ENCODE results near the gene WDR74. TPM values are rescaled to one million over a fixed set of nuclear protein-coding genes. Genes with fewer than 3 reads are reported as not detected.
A peak's percentile ranks its signal among the peaks of the same experiment; 100 is the strongest.

The WDR74 gene
- total RNA-seq, 1 donor from 2014 or later = 109 TPM

DNA sequence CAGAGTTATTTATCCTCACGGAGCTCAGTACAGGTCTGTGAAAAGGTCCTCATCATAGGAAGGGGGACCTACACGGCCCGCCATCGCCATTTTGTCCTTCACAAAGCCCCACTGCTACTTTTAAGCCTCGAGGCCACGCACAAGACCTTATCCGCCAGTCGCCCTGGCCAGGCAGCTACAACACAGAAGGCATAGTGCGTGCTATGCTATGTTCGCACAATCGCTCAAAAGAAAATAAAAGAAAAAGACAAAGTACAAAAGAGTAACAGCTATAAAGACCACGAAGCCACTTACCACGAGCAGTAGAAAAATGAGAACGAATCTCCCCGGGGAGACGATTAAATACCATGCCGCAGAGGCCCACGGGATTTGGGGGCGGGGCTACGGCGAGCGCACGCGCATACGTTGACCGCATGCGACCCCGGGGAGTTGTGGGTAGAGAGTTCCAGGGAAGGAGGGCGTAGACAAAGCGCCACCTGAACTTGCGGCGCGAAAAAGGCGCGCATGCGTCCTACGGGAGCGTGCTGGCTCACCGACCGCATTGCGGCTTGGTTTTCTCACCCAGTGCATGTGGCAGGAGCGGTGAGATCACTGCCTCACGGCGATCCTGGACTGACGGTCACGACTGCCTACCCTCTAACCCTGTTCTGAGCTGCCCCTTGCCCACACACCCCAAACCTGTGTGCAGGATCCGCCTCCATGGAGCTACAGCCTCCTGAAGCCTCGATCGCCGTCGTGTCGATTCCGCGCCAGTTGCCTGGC lies 16.4 kb upstream of the WDR74 start:
- Mint-ChIP-seq H3K4me3 (ENCODE audit: low read depth) (peak overlapping the region; percentile 96), H3K36me3 (ENCODE audit: low read depth) (peaks cover 61% of the 10 kb centered on the region), H3K9me3 (no peaks in the 10 kb centered on the region), H3K27me3 (ENCODE audit: low read depth) (no peaks in the 10 kb centered on the region), H3K4me1 (ENCODE audit: low read depth) (peaks cover 45% of the 10 kb centered on the region), H3K27ac (peak overlapping the region; percentile 96)
- peak; percentile 98 for DNase-seq (ENCODE audit: low spot score)
- intact Hi-C loops (cut with micrococcal nuclease) = loop anchor here (1.0 to 10.0 kb wide), 5 partner anchors 14 to 301 kb away; partner anchors contain the start of genes HNRNPUL2, SLC3A2 and TUT1

DNA sequence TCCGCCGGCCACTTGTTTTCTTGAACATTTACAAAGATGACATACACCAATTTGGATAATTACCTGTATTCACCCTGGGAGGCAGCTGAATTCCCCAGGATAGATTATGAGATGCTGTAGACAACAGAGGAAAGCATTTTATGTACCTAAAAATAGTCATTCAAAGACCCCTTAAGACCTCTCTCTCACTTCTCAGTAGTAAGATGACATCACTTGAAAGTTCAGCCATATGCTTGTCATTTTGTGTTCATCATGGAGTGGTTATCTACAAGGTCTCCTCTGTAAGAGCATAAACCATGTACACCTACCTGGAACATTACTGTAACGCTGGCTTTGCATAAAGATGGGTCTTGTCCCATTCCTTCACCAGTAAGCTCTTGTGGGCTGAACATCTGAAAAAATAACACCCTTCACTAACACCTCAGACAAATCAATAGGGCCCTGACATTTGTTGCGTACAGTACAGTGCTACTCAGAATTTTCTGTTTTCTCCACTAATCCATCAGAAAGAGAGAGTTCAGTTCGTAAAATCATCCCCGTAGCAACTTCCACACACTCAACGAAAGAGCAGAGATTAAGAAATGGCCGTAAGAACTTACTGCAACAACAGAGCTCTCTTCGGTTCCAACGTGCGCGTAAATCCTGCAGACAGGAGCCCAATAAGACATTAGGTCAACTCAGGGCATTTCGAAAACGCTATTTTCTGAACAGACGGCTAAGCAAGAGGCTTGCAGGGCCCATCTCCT lies 15.6 kb upstream of the WDR74 start:
- Mint-ChIP-seq H3K27me3 (ENCODE audit: low read depth) (no peaks in the 10 kb centered on the region), H3K4me1 (ENCODE audit: low read depth) (peaks cover 41% of the 10 kb centered on the region), H3K36me3 (ENCODE audit: low read depth) (peaks cover 61% of the 10 kb centered on the region), H3K4me3 (ENCODE audit: low read depth) (peak overlapping the region; percentile 96), H3K27ac (peak overlapping the region; percentile 96), H3K9me3 (no peaks in the 10 kb centered on the region)
- intact Hi-C loops (cut with micrococcal nuclease) = loop anchor here (1.0 to 10.0 kb wide), 4 partner anchors 128 to 300 kb away; partner anchors contain the start of genes HNRNPUL2, LBHD1, TUT1 and UQCC3
- DNase-seq (ENCODE audit: low spot score) = no peak

DNA sequence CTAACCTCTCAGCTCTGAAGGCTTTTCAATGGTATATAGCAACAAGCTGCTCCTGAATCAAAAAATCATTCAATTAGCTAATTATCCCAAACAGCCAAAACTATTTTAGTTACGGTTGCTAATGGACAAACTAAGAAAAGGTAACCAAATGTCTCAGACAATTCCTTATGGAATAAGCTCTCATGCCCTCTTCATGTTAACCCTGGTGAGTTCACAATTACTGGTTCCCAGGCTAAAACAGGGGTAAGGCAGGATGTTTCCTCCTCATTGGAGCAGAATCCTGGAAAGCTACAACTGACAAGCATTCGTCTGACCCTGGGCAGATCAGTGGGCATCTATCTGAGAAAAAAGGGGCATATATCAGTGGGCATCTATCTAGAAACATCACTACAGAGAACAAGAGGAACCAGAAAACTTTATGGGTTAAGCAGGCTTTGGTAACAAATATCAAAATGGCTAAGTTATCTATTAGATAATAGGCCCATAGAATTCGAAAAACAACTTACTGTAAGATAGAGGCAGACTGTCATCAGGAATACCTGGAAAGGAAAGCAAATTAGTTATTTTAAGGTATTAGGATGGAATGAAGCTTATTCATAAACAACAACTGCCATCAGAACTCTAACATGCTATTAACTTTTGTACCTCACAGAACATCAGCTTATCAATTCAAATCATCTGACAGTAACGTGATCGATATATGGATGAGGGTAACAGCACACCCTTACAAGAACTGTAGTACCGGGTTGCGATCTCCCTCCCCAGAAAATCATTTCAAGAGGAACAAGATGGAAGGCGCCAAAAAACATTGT lies 14.8 kb upstream of the WDR74 start:
- Mint-ChIP-seq H3K27ac (peak overlapping the region; percentile 96), H3K9me3 (no peaks in the 10 kb centered on the region), H3K27me3 (ENCODE audit: low read depth) (no peaks in the 10 kb centered on the region), H3K36me3 (ENCODE audit: low read depth) (peaks cover 54% of the 10 kb centered on the region), H3K4me3 (ENCODE audit: low read depth) (peak overlapping the region; percentile 96), H3K4me1 (ENCODE audit: low read depth) (peaks cover 34% of the 10 kb centered on the region)
- intact Hi-C loops (cut with micrococcal nuclease) = loop anchor here (5.0 to 10.0 kb wide), 2 partner anchors 182 to 299 kb away; partner anchors contain the start of genes LBHD1 and UQCC3
- no peak for DNase-seq (ENCODE audit: low spot score)

DNA sequence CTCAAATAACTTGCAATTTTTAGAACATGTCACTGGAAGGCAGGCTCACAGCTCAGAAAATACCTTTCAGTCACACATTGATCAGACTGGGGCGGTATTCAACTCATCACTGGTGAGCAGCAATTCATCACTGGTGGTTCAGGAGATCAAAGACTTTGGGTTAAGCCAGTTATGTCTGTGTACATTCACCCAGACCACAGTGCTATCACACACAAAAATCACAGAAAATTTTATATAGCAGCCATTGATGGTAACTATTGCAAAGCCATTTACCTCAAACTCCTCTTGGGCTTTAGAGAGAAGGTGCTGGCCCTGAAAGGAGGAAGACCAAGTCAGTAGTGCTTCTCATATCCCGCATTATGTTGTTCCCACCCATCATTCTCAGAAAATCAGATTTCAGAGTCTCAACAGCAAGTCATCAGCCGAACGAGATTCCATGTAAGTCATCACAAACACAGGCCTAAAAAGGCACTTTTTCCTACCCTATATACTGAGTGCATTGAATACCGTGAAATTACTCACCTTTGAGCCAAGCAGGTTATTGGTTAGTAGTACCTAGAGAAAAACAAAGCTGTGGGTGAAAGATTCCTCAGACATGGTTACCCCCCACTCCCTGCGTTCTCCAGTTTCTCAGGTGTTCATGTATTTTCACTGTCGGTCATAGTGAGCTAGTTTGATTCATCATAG lies 14.0 kb upstream of the WDR74 start:
- Mint-ChIP-seq H3K27ac (peak overlapping the region; percentile 96), H3K9me3 (no peaks in the 10 kb centered on the region), H3K36me3 (ENCODE audit: low read depth) (peaks cover 53% of the 10 kb centered on the region), H3K4me1 (ENCODE audit: low read depth) (peaks cover 32% of the 10 kb centered on the region), H3K4me3 (ENCODE audit: low read depth) (peak overlapping the region; percentile 96), H3K27me3 (ENCODE audit: low read depth) (no peaks in the 10 kb centered on the region)
- DNase-seq (ENCODE audit: low spot score) = no peak
- intact Hi-C loops (cut with micrococcal nuclease) = loop anchor here (5.0 to 10.0 kb wide), 2 partner anchors 181 to 299 kb away; partner anchors contain the start of genes LBHD1 and UQCC3

DNA sequence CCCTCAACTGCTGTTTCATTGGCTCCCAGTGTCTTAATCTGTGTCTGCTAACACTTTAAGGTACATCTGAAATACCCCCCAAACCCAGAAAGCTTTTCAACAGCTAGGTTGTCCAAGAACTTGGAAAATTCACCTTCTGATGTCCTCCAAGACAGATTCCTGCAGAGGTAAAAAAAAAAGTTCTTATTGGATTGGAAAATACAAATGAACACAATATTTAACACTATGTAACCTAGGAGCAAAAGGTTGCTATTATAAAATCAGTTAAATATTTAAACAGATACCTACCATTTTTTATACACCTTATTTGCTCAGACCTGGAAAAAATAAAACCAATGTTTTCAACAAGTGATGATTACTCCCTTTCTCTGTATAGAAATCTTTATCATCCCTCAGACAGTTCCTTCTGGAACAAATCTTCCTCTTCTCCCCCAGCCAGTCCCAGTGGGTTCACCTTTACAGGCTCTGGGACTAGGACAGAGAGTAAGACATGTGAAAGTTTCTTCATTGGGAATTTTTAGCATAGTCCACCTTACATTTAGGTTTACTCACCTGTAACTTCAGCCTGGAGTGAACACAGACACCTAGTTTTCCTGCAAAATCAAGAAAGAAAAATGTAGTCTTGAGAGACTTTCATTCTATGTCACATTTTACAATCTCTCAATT lies 13.3 kb upstream of the WDR74 start:
- Mint-ChIP-seq H3K27ac (peak overlapping the region; percentile 96), H3K9me3 (no peaks in the 10 kb centered on the region), H3K4me3 (ENCODE audit: low read depth) (peak overlapping the region; percentile 96), H3K4me1 (ENCODE audit: low read depth) (peaks cover 25% of the 10 kb centered on the region), H3K27me3 (ENCODE audit: low read depth) (no peaks in the 10 kb centered on the region), H3K36me3 (ENCODE audit: low read depth) (peaks cover 49% of the 10 kb centered on the region)
- intact Hi-C loops (cut with micrococcal nuclease) = loop anchor here (5.0 to 10.0 kb wide), 2 partner anchors 180 to 298 kb away; partner anchors contain the start of genes LBHD1 and UQCC3
- no peak for DNase-seq (ENCODE audit: low spot score)

DNA sequence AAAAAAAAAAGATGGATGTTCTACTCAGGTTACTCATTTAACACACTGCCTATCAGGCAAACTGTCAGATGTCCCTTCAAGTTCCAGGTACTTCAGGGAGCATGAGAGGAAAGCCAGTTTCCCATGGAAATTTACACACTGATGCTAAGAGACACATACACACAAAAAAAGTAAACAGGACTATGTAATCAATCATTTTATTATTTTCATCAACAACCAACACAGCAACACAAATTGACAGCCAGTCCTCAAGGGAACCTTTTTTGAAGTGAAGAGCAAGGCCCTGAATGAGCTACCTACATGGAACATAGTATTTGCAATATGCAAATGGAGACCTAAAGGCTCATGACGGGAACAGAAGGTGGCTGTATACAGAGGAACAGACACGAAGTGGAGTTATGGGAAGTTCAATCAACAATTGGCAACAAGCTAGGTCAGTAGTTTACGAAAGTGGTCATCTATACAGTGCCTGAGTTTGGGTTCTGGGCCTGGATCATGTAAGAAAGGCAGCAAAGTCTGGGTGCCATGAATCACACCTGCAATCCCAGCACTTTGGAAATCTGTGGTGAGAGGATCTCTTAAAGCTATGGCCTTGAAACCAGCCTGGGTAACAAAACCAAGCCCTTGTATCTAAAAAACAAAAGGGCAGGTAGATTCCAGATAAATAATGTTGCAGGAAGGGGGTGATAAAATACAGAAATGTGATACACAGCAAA lies 12.6 kb upstream of the WDR74 start:
- peaks cover 23% of the 10 kb centered on the region for H3K4me1 Mint-ChIP-seq (ENCODE audit: low read depth)
- H3K4me3 Mint-ChIP-seq (ENCODE audit: low read depth) = peak overlapping the region; percentile 38
- intact Hi-C loops (cut with micrococcal nuclease) = loop anchor here (1.0 to 10.0 kb wide), 3 partner anchors 10 to 297 kb away; partner anchors contain the start of genes LBHD1 and UQCC3
- peaks cover 47% of the 10 kb centered on the region for H3K36me3 Mint-ChIP-seq (ENCODE audit: low read depth)
- H3K27me3 Mint-ChIP-seq (ENCODE audit: low read depth) = no peaks in the 10 kb centered on the region
- no peaks in the 10 kb centered on the region for H3K9me3 Mint-ChIP-seq
- H3K27ac Mint-ChIP-seq = peak overlapping the region; percentile 57
- DNase-seq (ENCODE audit: low spot score) = no peak

DNA sequence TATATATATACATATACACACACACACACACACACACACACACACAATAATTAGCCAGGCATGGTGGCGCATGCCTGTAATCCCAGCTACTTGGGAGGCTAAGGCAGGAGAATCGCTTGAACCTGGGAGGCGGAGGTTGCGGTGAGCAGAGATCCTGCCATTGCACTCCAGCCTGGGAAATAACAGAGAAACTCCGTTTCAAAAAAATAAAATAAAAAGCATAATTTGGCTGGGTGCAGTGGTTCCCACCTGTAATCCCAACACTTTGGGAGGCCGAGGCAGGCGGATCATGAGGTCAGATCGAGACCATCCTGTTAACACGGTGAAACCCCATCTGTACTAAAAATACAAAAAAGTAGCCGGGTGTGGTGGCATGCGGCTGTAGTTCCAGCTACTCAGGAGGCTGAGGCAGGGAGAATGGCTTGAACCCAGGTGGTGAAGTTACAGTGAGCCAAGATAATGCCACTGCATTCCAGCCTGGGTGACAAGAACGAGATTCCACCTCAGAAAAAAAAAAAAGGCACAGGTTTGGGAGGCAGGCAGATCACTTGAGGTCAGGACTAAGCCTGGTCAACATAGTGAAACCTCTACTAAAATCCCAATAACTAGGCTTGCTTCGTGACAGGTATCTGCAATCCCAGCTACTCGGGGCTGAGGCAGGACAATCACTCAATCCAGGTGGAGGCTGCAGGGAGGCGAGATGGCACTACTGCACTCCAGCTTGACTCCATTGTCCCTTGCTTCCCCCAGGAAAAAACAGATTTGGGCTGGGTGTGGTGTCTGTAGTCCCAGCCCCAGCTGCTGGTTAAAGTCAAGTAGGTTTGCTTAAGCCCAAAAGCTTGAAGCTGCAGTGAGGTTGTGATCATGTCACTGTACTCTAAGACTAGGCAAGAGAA lies 11.8 kb upstream of the WDR74 start:
- H3K4me3 Mint-ChIP-seq (ENCODE audit: low read depth) = peak overlapping the region; percentile 38
- H3K9me3 Mint-ChIP-seq = no peaks in the 10 kb centered on the region
- H3K4me1 Mint-ChIP-seq (ENCODE audit: low read depth) = peaks cover 23% of the 10 kb centered on the region
- intact Hi-C loops (cut with micrococcal nuclease) = loop anchor here (1.0 to 10.0 kb wide), 3 partner anchors 9 to 296 kb away; partner anchors contain the start of genes LBHD1 and UQCC3
- H3K27me3 Mint-ChIP-seq (ENCODE audit: low read depth) = no peaks in the 10 kb centered on the region
- peaks cover 47% of the 10 kb centered on the region for H3K36me3 Mint-ChIP-seq (ENCODE audit: low read depth)
- peak overlapping the region; percentile 57 for H3K27ac Mint-ChIP-seq
- no peak for DNase-seq (ENCODE audit: low spot score)

DNA sequence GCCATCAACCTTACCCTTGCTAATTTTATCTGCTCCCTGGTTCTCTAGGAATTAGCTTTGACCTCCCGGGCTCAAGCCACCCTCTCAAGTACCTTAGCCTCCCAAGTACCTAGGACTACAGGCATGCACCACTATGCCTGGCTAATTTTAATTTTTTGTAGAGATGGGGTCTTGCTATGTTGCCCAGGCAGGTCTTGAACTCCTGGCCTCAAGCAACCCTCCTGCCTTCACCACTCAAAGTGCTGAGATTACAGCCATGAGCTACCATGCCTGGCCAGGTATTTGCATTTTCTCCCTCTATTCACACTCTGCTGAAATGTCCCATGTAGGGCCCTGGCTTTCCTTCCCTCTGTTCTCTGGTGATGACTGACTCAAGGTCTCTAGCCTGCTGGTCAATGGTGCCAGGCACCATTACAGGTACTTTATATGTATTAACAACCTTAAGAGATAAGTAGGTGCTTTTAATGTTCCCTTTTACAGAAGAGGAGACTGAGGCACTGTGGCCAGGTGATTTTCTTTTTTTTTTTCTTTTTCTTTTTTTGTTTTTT lies 8.5 kb upstream of the WDR74 start:
- no peak overlapping the region for H3K4me3 Mint-ChIP-seq (ENCODE audit: low read depth)
- no peaks in the 10 kb centered on the region for H3K9me3 Mint-ChIP-seq
- H3K27me3 Mint-ChIP-seq (ENCODE audit: low read depth) = no peaks in the 10 kb centered on the region
- intact Hi-C loops (cut with micrococcal nuclease) = no loop called here
- H3K27ac Mint-ChIP-seq = no peak overlapping the region
- peaks cover 17% of the 10 kb centered on the region for H3K36me3 Mint-ChIP-seq (ENCODE audit: low read depth)
- peaks cover 9% of the 10 kb centered on the region for H3K4me1 Mint-ChIP-seq (ENCODE audit: low read depth)
- DNase-seq (ENCODE audit: low spot score) = no peak

DNA sequence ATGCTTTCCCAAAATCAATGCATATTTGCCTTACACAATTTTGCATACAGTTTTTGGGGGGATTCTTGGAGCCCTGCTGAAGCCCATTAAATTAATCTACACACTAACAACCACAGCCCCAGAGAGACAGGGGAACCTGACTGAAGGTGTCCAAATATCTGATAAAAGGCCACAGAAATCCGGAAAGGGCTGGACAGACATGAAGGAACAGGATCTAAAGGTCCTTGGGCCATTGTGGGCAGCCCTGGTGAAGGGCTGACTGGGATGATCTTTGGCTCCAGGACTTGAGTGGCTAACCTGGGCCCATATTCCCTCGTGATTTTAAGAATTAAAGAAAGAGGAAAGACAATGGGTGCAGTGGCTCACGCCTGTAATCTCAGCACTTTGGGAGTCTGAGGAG lies 6.8 kb upstream of the WDR74 start:
- no peaks in the 10 kb centered on the region for H3K27me3 Mint-ChIP-seq (ENCODE audit: low read depth)
- intact Hi-C loops (cut with micrococcal nuclease) = no loop called here
- H3K4me3 Mint-ChIP-seq (ENCODE audit: low read depth) = no peak overlapping the region
- no peaks in the 10 kb centered on the region for H3K9me3 Mint-ChIP-seq
- no peak overlapping the region for H3K27ac Mint-ChIP-seq
- peaks cover 3% of the 10 kb centered on the region for H3K36me3 Mint-ChIP-seq (ENCODE audit: low read depth)
- DNase-seq (ENCODE audit: low spot score) = no peak
- H3K4me1 Mint-ChIP-seq (ENCODE audit: low read depth) = no peaks in the 10 kb centered on the region

DNA sequence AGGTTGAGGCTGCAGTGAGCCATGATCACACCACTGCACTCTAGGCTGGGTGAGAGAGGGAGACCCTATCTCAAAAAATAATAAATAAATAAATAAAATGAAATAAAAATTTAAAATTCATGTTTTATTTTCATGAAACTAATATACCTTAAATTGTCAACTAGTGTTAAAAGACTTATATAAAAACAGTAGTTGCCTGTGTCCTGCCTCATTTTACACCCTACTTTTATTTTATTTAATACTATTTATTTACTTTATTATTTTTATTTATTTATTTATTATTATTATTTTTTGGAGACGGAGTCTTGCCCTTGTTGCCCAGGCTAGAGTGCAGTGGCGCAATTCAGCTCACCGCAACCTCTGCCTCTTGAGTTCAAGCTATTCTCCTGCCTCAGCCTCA lies 4.8 kb upstream of the WDR74 start:
- no peak for DNase-seq (ENCODE audit: low spot score)
- Mint-ChIP-seq H3K9me3 (no peaks in the 10 kb centered on the region), H3K36me3 (ENCODE audit: low read depth) (peaks cover 5% of the 10 kb centered on the region), H3K27me3 (ENCODE audit: low read depth) (no peaks in the 10 kb centered on the region), H3K4me3 (ENCODE audit: low read depth) (no peak overlapping the region), H3K4me1 (ENCODE audit: low read depth) (peaks cover 8% of the 10 kb centered on the region), H3K27ac (no peak overlapping the region)
- intact Hi-C loops (cut with micrococcal nuclease) = loop anchor here (5.0 kb wide), 1 partner anchor 242 kb away; the partner anchor contains the start of gene MTA2
